GM21381 (cell line): ENCODE measurements around the gene FBXL20.
"Not testable (repeated sequence)": the region's sequence is repeated elsewhere in the genome, so short reads cannot be mapped to it uniquely, and the experiment has no call there.

ENCODE experiments used
- ATAC-seq: cut with Tn5 transposase; IDR thresholded peaks from one replicate; pipeline ENCODE4 v1.9.1; 2021; ENCODE audit warnings: mild to moderate bottlenecking, moderate library complexity; ENCODE audit not compliant: unreplicated experiment

Gene FBXL20

DNA sequence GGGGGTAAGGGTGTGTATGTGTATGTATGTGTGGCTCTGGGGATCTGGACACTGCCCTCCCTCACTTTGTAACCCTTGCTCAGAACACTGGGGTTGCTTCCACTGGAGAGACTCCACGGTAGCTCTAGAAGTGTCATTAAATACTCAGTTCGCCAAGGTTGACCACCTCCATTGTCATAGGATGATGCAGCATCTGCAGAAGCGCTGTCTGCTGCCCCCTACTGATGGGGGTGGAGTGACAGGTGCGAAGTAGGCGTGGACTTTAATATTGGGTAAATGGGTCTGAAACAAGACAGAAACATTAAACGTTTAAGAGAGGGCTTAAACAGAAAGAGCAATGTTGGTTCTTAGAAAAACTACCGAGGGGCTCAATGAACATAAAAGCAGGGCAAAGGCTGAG, 140.1 kb downstream of the FBXL20 start:
- ATAC-seq = no peak

DNA sequence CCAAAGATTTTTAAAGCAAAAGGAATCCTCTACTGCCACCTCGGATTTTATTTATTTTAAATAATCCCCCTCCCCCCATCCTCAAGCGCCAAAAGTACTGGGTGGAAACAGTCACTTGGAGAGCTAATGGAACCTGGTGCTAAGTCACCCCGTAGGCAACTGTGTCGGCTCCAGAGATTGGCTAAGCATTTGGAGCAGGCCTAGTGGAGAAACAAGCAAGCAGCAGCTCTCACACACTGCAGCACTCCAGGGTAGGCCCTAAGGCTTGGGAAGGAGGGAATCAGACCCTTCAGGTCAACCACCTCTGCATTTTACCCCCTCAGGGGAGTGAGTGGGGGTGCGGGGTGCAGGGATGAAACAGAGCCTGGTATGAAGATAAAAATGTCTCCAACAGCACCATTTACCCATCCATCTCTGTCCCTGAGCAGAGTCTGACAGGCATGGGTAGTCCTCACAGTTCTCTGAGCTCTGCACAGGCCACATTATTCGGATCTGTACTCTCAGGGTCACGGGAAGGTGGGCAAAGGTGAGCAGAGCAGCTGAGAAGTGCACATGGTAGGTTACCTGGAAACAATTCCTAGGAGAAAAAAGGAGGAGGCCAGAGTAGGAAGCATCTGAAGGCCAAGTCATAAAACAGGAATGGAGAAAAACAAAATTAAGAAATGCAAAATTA, 148.5 kb downstream of the FBXL20 start:
- no peak for ATAC-seq

DNA sequence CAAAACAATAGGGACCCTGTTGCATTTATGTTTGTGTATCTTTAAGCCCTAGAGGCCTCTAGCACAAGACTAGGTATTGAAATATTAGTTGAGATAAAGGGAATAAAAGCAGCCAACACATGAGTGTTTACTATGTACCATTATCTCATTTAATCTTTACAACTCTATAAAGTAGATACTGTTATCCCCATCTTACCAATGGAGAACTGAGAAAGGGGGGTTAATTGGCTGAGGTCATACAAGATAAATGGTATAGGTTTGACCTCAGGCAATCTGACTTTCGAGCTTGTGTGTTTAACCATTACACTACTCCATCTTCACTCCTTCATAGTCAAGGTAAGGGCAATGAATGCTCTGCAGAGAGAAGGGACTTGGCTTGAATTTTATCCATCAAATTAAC, 149.4 kb downstream of the FBXL20 start:
- ATAC-seq = no peak

DNA sequence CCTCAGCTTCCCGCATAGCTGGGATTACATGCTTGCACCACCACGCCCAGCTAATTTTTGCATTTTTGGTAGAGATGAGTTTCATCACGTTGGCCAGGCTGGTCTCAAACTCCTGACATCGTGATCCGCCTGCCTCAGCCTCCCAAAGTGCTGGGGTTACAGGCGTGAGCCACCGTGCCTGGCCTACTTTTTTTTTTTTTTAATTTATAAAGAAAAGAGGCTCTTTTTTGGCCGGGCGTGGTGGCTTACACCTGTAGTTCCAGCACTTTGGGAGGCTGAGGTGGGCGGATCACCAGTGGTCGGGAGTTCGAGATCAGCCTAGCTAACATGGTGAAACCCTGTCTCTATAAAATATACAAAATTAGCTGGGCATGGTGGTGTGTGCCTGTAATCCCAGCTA, 151.3 kb downstream of the FBXL20 start:
- not testable (repeated sequence) for ATAC-seq

DNA sequence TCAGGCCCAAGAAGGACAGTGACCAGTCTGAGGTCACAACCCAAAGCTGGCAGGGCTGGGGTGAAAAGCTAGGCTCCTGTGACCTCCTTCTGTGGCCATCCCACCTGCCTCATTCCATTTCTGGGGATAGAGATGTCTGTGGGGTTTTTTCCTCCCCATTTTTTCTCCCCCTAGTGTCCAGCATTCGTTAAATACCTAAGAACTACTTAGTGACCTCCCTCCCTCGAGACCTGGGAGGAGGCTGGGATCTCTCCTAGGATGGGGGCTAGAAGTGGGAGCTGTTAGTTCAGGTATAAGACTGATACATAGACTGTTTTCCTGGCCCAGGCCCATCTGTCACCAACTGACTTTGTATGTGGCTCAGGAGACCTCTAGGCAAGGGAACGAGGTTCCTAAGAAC, 155.2 kb downstream of the FBXL20 start:
- no peak for ATAC-seq

DNA sequence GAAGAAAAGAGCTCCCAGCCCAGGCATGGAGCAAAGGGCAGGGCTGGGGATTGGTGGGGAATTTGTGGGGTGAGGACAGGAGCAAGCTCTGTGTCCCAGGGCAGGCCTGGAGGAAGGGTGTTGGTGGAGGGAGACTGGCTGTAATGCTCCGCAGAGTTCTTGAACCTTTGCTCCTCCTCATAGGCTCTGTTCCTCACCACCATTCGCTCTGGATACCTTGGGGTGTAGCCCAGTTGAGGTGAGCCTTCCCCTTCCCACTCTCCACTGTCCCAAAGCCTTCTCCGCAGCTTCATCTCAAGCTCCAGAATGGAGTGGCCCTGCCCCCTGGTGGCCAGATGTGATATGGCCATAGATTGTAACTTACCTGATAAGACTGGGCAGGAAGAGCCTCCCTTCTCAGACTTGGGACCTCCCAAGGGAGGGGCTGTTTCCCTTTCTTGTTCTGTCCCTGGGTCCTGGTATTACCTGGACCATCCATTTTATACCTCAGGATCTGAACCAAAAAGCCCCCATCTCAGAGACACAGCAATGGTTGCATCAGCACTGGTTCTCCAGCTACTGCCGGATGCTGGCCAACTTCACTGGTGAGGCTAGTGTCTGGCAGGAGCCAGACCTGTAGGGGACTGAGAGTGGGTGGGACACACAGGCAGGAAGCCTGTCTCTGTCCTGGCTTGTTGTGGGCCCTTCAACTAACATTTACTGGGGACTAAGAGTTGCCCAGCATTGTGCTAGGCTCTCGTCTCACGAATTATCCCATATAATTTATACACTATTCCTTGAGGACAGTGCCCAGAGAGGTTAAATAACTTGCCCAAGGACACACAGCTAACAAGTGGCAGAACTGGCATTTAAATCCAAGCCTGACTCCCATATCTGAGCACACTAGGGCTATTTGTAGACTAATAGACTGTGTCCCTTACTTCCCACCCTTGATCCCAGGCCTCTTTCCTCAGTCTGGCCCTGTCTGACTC, 156.5 kb downstream of the FBXL20 start:
- ATAC-seq = no peak

DNA sequence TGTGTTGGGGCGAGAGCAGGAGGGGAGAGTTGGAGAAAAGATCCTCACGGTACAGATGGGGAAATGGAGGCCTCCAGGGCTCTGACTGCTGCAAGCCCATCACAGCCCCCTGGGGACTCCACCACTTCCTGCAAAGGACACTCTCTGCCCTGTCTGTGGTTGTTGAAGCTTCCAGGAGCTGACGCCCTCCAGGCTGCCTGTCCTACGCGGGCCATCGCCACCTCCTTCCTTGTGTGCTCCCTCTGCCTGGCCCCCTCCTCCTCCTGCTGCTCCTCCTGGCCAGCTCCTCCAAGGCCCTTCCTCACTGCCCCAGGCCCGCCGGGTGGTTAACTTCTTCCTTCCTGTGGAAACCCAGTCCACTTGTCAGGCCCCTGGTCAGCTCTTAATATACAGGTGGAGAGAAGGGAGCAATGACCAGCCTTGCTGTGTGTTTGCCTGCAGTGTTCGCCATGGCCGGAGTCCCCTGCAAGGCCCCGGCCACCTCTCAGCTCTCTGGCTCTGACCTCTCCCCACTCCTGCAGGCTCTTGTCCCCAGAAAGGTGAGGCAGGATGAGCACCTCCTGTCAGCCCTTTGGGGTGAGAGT, 157.3 kb downstream of the FBXL20 start:
- ATAC-seq = no peak

DNA sequence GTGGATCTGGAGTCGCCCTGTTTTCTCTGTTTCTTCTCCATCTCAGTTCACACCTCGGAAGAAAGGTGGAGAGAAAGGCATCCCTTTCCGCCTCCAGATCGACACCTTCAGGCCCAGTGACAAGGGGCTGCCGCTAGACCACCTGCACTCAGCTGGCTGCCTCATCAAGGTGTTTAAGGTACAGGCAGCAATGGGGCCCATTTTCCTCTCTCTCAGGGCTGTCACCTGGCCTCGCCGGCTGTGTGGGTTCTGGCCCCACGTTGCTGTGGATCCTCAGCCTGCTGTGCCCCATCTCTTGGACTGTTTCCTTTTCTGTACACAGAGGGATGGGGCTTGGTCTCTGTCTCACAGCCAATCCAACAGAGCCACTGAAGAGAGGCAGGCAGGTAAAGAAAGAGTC, 158.3 kb downstream of the FBXL20 start:
- no peak for ATAC-seq

DNA sequence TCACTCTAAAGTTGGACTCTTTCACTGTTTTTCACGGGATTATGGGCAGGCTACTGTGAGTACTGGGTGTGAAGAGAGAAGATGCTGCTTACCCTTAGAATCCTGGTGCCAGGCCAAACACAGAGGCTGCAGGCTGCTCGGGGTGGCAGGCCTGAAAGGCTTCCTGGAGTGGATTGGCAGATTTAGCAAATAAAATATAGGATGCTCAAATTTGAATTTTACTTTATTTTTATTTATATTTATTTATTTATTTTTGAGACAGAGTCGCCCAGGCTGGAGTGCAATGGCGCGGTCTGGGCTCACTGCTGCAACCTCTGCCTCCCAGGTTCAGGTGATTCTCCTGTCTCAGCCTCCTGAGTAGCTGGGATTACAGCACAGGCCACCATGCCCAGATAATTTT, 160.8 kb downstream of the FBXL20 start:
- ATAC-seq = no peak

DNA sequence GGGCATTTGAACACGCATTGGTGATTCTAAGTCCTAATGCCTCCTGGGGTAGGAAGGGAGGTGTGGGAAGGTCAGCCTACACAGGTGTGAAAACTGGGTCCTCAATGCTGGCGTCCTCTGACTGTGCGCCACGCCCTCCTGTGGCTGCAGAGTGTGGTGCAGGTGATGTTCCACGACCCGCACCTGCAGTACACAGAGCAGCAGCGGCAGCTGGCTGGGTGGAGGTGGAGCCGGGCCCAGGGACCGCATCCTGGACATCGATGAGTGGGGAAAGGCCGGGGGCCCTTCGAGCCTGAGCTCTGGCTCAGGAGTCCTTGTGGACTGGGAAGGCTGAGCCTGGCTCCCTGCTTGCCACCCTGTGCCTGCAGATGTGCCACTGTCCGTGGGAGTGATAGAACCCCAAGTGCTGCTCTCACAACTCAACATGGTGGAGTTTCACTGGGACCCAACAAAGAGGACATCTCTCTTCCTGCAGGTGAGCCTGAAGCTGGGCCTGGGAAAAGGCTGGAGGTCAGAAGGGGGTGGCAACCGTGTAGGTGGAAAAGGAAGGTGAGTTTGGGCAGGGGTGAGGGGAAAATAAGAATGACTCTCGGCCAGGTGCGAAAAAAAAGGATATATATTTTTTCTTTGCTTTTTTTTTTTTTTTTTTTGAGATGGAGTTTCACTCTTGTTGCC, 161.6 kb downstream of the FBXL20 start:
- ATAC-seq = no peak

DNA sequence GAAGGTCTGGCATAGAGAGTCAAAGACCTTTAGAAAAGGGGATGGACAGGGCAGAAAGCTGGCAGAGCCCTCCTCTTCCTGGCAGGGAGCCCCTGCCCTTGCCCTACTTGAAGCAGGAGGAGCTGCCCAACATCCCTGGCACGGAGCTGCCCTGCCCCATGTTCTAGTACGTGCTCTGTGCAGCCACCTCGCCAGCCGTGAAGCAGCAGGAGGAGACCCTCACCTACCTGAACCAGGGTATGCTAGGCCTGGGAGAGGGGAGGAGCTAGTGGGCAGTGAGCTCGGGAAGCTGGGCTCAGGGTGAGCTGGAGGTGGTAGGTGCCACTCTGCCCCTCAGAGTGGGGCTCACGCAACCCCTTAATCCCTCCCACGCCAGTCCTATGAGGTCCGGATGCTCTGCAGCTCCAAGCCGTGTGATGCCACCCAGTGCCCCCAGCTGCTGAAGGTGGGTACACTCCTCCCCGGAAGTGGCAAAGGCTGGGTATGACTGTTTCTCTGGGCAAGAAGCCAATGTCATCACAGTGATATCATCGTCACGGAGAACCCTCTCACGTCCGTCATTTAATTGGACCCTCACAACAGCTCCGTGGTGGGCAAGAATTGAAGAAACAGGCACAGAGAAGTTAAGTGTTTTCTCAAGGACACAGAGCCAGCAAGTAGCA, 163.0 kb downstream of the FBXL20 start:
- ATAC-seq = no peak

DNA sequence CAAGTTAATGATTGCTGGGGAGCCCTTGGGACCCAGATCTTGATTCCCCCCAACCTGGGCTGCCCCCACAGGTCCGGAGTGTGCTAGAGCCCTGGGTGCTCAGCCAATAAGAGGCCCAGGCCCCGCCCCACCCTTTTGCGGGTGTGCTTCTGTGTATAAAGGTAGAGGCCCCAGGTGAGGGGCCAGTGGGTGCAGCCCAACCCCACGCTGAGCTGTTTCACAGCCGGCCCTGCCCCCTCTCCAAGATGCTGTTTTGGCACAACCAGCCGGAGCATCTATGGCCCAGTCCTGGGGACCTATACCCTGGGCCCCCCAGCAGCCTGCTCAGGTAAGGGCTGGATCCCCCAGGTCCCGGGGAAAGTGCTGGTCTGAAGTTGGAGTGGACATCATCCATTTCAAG, 163.8 kb downstream of the FBXL20 start:
- no peak for ATAC-seq

DNA sequence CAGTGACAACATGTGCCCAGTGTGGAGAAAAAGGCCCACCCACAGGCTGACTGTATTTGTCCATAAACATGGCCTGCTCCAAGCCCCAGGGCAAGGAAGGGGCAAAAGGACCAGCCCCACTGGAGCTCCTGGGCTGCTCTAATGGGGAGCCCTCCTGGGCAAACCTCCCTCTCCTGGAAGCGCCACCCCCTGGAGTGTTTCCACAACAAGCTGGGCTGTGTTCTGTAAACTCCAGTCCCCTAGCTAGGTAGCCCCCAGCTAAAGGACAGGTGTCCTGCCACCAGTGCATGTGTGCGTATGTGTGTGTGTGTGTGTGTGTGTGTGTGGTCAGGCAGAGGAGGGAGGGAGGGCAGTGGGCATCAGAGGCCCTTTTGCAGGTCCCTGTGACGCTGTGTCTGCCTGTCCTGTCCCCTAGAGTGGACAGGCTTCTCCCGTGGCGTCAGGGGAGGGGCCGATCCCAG, 164.4 kb downstream of the FBXL20 start:
- no peak for ATAC-seq

DNA sequence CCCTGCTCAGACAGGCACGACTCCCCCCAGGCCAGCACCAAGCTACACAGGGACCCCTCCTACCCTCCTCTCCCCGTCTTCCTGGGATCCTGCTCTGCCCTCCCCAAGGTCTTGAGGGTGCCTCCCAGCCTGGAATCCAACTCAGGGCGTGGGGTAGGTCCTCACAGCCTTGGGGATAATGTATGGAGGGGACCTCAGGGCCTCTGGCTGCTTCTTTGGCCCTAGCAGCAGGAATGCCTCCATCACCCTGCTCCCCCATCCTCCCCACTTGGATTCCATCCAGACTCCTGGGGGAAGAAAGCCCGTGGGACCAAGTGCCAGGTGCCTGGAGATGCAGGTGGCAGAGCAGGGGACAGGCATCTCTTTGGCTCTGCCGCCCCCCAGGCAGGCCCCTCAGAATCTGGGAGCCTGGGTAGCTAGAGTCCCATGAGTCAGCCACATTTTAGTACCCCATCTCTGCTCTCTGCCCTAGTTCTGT, 164.9 kb downstream of the FBXL20 start:
- no peak for ATAC-seq

DNA sequence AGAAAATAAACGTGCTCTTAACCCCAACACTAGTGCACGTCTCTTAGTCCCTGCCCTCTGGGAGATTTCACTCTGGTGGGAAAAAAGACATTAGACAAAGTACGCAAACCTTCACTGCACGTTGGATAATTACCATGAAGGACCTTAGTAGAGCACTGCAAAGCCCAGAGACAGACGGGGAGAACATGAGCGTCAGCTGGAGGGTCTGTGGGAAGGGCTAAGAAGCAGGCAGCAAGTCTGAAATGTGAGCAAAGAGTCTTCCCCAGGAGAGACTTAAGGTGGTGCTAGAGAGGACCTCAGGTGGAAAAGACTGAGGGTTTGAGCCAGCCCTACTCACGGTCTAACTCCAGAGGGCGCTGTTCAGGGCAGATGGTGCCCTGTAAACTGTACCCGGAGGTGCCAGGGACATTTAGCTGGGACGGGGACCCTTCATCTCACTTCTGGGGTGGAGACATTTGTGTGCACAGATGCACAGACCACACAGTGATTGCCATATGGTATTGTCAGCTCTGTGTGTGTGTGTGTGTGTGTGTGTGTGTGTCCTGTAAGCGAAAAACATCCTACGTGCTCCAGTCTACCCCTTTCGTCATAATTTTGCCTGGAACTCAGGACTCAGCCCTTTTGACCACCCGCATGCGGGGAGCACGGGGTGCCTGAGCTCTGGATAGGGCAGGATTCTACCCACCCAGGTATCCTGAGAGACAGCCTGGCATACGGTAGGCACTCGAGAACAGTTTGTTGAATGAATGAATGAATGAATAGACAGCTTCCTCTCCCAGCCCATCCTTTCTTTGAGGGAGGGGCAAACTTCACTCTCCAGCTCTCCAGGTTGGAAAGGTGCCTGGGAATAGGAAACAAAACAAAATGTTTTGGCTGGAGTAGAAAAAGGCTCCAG, 165.6 kb downstream of the FBXL20 start:
- no peak for ATAC-seq

DNA sequence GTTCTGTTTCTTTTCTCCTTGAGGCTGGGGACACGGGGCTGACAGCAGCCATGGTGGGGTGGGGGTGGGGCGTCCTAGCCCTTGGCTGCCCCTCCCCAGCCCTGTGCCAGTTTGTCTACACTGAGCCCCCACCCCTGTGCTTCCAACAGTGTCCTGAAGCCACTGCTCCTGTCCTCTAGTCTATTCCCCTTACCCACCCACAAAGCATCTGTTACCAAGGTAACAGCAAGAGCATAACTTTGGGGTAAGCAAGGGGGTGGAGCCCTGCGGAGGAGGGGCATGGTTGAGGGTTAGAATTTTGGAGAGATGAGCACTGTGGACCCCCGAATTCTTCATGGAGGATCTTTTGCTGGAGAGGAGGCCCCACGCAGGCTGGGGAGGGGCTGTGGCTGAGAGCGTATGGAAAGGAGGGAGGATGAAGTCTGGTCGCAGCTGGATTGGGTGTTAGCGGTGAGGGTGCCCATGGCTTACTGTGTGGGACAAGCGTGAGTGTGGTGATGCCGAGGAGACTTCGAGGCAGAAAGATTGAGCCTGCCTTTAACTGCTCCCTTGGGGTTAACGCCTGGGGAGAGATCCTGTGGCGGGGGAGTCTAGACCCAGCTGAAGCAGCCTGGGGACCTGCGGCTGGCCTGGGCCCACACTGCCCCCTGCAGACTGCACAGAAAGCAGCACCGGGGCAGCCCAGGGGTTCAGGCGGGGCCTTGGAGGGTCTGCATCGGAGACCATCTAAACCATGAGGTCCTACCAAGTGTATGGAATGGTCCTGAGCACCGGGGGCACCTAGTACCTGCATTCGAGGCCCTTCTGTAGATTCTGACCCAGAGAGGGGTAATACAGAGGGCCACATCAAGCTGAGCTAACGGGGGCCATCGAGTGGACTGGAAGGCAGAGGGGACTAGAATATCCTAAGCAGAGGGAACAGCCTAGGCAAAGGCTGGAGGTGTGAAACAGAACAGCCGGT, 169.6 kb downstream of the FBXL20 start:
- ATAC-seq = no peak

DNA sequence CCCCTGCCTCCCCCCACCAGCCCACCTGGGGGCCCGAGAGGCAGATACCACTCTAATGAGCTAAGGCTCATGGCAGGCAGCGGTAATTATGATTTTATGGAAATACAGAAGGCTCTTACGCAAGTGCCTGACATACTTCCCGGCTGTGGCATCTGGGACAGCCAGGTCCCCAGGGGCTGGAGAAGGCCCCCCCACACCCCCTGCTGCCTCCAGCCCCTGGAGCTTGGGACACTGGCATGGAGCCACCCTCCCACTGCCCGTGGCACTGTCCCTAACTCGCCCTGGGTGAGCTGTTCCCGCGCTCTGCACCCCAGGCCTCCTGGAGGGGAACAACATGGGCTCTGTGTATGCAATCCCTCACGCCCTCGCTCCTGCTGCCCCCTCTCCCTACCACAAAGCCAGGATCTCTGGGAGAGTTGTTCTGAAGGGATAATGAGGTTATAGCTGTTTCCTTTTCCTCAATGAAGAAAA, 170.3 kb downstream of the FBXL20 start:
- no peak for ATAC-seq

DNA sequence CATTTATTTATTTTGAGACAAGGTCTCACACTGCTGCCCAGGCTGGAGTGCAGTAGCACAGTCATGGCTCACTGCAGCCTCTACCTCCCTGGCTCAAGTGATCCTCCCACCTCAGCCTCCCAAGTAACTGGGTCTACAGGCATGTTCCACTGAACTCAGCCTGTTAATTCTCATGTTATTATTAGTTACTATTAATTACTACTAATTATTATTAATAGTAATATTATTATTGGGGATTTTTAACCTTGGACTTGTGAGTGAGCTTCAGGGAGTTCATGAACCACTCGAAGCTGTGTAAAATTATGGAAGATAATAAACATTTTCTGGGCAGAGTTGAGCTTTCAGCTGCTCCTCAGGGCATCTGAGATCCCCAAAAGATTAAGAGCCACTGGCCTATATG, 171.1 kb downstream of the FBXL20 start:
- no peak for ATAC-seq
